Uterus (tissue), 4 donors: ENCODE data around the gene TMEM235. TPM values are rescaled to one million over a fixed set of nuclear protein-coding genes. Genes with fewer than 3 reads are reported as not detected.

Source experiments
- DNase-seq, 2 donors: peaks; one replicate each; pipeline ENCODE4 v3.0.0-alpha.2; 2019 to 2020
- H3K27ac ChIP-seq, 2 donors: fragments of 200-600 bp; sonication (generic); 1 replicate in 1 of 2; 2 replicates in 1 of 2; pipeline ENCODE4 v1.5.1; 2016 to 2018
- H3K27me3 ChIP-seq, 2 donors: fragments of 200-600 bp; sonication (generic); one replicate each; pipeline ENCODE4 v1.5.1; 2018 to 2019; ENCODE audit warnings: control low read depth in 1 of 2
- H3K36me3 ChIP-seq, 2 donors: fragments of 200-600 bp; sonication (generic); one replicate each; pipeline ENCODE4 v1.5.1; 2019; ENCODE audit warnings: control low read depth in 1 of 2
- H3K4me1 ChIP-seq, 2 donors: fragments of 200-600 bp; sonication (generic); one replicate each; pipeline ENCODE4 v1.5.1; 2018 to 2019; ENCODE audit warnings: control low read depth in 1 of 2
- H3K4me3 ChIP-seq, 2 donors: fragments of 200-600 bp; sonication (generic); 1 replicate in 1 of 2; 2 replicates in 1 of 2; pipeline ENCODE4 v1.5.1; 2018 to 2019; ENCODE audit warnings: mild to moderate bottlenecking in 1 of 2
- H3K9me3 ChIP-seq, 2 donors: fragments of 200-600 bp; sonication (generic); one replicate each; pipeline ENCODE4 v1.5.1; 2019; ENCODE audit warnings: control low read depth in 1 of 2
- POLR2A ChIP-seq, 2 donors: fragments of 450-650 bp; IDR thresholded peaks; one replicate each; pipeline ENCODE4 v1.6.1; 2016; ENCODE audit warnings: antibody characterized with exemption in 2 of 2, mild to moderate bottlenecking in 1 of 2, moderate library complexity in 1 of 2
- intact Hi-C: fragments of 100-400 bp; cut with DNase I; formaldehyde crosslinking; loops from one replicate; pipeline ENCODE4 v1.15.1; 2023; ENCODE audit warnings: low total_unique reads
- total RNA-seq, 4 donors: library from RNA; depleted of rRNA in 3 of 4; stranded (reverse); fragments of >200 nt in 3 of 4; gene quantifications; one replicate each; pipeline versions ENCODE4 v1.1.0 to v1.2.4, GENCODE V29; 2014 to 2023
- TF ChIP-seq, protein P1 (sequence below), 4 experiments: fragments of 200-600 bp in 2 of 4; fragments of 450-650 bp in 2 of 4; sonication (generic) in 2 of 4; IDR thresholded peaks; one replicate each; pipeline ENCODE4 v1.5.1; 2016 to 2019; ENCODE audit warnings: antibody characterized with exemption in 4 of 4, mild to moderate bottlenecking in 2 of 4, moderate library complexity in 1 of 4
- donor health status: DM: yes; HTN: yes; CAD: no.

TMEM235 gene
- total RNA-seq, 4 donors from 2014 or later: not detected

- Histone ChIP-seq H3K27ac (no peak overlapping the region), H3K9me3 (no peaks in the 10 kb centered on the region), H3K27me3 (no peaks in the 10 kb centered on the region), H3K4me1 (no peaks in the 10 kb centered on the region), H3K36me3 (no peaks in the 10 kb centered on the region), H3K4me3 (no peak overlapping the region)
- intact Hi-C loops: no loop called here
- TF ChIP-seq POLR2A (IDR thresholded peaks at IDR 0.05): no peak
- TF ChIP-seq, protein P1, sequence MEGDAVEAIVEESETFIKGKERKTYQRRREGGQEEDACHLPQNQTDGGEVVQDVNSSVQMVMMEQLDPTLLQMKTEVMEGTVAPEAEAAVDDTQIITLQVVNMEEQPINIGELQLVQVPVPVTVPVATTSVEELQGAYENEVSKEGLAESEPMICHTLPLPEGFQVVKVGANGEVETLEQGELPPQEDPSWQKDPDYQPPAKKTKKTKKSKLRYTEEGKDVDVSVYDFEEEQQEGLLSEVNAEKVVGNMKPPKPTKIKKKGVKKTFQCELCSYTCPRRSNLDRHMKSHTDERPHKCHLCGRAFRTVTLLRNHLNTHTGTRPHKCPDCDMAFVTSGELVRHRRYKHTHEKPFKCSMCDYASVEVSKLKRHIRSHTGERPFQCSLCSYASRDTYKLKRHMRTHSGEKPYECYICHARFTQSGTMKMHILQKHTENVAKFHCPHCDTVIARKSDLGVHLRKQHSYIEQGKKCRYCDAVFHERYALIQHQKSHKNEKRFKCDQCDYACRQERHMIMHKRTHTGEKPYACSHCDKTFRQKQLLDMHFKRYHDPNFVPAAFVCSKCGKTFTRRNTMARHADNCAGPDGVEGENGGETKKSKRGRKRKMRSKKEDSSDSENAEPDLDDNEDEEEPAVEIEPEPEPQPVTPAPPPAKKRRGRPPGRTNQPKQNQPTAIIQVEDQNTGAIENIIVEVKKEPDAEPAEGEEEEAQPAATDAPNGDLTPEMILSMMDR (IDR thresholded peaks at IDR 0.05): no peak
- DNase-seq: no peak
Measured at GRCh38 chr17:78226055-78226758, 5.2 kb upstream of the TMEM235 start.

DNA sequence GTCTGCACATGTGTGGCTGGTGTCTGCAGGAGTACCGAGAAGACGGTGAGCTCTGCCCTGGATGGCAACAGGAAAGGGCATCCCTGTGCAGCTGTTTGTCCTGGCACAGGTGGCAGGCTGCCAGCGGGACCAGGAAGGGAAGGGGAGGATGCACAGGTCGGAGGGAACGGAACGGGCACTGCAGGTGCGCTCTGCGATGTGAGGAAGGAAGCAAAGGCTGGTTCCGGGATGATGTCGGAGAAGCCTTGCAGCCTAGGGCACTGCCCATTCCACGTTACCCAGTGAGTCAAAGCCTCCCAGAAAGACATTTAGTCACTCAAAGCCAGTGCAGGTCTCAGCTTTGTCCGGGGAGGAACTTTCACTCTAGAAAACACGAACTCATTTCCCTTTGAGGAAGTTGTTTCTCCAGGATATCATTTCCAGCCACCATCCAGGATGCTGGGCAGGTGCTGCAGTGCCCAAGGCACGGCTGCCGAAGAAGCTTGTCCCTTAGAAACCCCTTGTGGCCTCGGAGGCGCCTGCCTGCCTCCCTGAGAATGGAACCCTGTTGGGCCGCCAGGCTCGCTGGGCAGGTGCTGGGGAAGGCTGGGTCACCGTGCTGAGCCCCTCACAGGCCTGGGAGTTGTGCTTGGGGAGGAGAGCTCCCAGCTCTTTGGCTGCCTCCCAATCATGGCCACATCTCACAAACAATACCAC lies 4.5 kb upstream of the TMEM235 start:
- intact Hi-C loops: no loop called here
- H3K4me1 ChIP-seq: no peaks in the 10 kb centered on the region
- no peaks in the 10 kb centered on the region for H3K9me3 ChIP-seq
- no peak overlapping the region for H3K4me3 ChIP-seq
- no peaks in the 10 kb centered on the region for H3K27me3 ChIP-seq
- no peak overlapping the region for H3K27ac ChIP-seq
- no peaks in the 10 kb centered on the region for H3K36me3 ChIP-seq
- DNase-seq: no peak
- TF ChIP-seq, protein P1 (IDR thresholded peaks at IDR 0.05): no peak
- no peak for TF ChIP-seq POLR2A (IDR thresholded peaks at IDR 0.05)

DNA sequence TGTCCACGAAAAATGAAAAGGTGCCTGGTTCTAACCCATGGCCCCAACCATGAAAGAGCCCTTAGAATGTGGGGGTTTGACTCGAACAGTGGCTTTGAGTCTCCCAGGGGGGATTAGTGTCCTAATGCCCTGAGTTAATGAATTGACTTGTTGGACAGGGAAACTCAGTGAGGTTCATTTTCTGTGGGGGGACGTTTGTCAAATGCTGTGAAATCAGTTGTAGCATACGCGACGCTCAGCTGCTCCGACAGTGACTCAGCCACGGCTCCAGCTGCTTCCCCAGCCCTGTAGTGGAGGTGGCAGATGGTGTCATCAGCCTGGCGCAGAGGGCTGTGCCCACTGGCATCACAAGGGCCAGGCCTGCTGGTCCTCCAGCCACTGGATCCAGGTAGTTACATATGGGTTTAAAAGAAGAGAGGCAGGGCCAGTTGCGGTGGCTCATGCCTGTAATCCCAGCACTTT lies 3.9 kb upstream of the TMEM235 start:
- intact Hi-C loops: no loop called here
- Histone ChIP-seq H3K9me3 (no peaks in the 10 kb centered on the region), H3K27me3 (peaks cover 0 to 5% of the 10 kb centered on the region in 2 donors), H3K4me3 (no peak overlapping the region), H3K27ac (no peak overlapping the region), H3K4me1 (no peaks in the 10 kb centered on the region), H3K36me3 (no peaks in the 10 kb centered on the region)
- TF ChIP-seq POLR2A (IDR thresholded peaks at IDR 0.05): no peak
- TF ChIP-seq, protein P1 (IDR thresholded peaks at IDR 0.05): no peak
- no peak for DNase-seq

DNA sequence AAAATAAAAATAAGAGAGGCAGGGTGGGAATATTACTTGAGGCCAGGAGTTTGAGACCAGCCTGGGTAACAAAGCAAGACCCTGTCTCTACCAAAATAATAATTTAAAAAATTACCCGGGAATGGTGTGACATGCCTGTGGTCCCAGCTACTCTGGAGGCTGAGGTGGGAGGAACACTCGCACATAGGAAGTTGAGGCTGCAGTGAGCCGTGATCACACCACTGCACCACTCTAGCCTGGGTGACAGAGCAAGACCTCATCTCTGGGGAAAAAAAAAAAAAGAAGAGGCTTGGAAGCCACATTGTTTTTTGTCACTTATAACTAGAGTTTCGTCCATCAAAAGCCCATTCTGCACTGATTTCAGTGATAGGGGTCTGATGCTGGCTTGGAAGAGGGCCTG lies 3.3 kb upstream of the TMEM235 start:
- Histone ChIP-seq H3K4me1 (no peaks in the 10 kb centered on the region), H3K27me3 (peaks cover 0 to 7% of the 10 kb centered on the region in 2 donors), H3K27ac (no peak overlapping the region), H3K36me3 (no peaks in the 10 kb centered on the region), H3K9me3 (no peaks in the 10 kb centered on the region), H3K4me3 (no peak overlapping the region)
- TF ChIP-seq, protein P1 (IDR thresholded peaks at IDR 0.05): no peak
- TF ChIP-seq POLR2A (IDR thresholded peaks at IDR 0.05): no peak
- intact Hi-C loops: no loop called here
- DNase-seq: no peak

DNA sequence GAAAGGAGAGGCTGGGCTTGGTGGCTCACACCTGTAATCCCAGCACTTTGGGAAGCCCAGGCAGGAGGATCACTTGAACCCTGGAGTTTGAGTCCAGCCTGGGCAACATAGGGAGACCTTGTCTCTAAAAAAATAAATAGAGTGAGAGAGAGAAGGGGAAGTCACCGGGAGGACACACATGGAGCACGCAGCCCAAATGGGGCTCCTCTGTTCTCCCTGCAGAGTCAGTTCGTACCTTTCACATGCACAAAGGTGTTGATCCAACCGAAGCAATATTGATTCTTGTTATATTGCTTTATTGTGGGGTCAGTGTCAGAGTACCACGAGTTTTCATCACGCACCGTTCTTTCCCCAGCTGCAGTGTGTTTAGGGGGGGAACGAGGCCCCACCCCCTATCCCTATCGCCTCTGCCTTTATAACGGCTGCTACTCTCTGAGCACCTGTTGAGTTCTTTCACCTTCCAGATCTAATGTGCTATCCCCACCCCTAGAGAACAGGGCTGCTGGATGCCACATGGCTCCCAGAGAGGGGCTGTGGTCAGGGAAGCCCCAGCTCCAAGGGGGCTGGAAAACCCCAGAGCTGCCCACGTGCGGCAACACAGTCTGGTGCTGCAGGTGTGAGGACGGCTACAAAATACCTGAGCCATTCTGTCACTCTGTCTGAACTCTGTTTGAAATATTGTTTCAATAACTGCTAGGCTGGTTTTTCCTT lies 1.0 kb upstream of the TMEM235 start:
- H3K4me1 ChIP-seq: no peaks in the 10 kb centered on the region
- no peaks in the 10 kb centered on the region for H3K9me3 ChIP-seq
- no peak for DNase-seq
- H3K36me3 ChIP-seq: no peaks in the 10 kb centered on the region
- intact Hi-C loops: no loop called here
- H3K4me3 ChIP-seq: no peak overlapping the region
- no peak overlapping the region for H3K27ac ChIP-seq
- TF ChIP-seq POLR2A (IDR thresholded peaks at IDR 0.05): no peak
- TF ChIP-seq, protein P1 (IDR thresholded peaks at IDR 0.05): no peak
- H3K27me3 ChIP-seq: peaks cover 0 to 7% of the 10 kb centered on the region in 2 donors
